NOMO-1 (cell line): ENCODE data around the gene SLN.
A peak's percentile ranks its signal among the peaks of the same experiment; 100 is the strongest.
"Not testable (repeated sequence)": the region's sequence is repeated elsewhere in the genome, so short reads cannot be mapped to it uniquely, and the experiment has no call there.

Source experiments
- DNase-seq, 2 experiments: peaks; one replicate each; lab custom pipeline; 2025; ENCODE audit not compliant: unreplicated experiment in 2 of 2; lab: John Stamatoyannopoulos, UW

SLN gene

GRCh38 chr11:107711861-107712755, at the start of gene SLN:
Gene SLN (minus strand): TSS chr11:107712056.
- no peak for DNase-seq

DNA sequence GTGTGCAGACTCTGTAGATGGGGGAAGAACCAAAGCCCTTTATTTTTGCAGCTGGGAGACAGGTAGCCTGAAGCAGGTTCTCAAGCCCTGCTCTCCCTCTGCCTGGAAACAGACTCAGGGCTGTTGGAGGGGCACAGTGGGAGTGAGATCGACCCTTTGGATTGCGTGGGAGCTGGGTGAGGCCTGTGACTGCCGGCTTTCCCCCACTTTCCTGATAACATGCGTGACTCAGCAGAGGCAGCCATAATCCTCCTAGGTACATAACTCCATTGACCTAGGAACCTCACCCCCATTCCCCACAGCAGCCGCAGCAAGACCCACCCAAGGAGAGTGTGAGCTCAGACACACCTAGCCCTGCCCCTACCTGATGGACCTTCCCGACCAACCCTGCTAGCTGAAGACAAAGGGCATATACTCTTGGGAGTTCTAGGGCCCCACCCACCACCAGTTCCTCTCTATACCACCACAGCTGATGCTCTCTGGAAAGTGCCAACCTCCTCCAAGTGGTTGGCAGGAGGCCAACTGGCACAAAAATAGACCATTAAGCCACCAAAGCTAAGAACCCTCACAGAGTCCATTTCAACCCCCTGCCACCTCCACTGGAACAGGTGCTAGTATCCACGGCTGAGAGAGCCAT, 47.0 kb upstream of the SLN start:
- not testable (repeated sequence) for DNase-seq

DNA sequence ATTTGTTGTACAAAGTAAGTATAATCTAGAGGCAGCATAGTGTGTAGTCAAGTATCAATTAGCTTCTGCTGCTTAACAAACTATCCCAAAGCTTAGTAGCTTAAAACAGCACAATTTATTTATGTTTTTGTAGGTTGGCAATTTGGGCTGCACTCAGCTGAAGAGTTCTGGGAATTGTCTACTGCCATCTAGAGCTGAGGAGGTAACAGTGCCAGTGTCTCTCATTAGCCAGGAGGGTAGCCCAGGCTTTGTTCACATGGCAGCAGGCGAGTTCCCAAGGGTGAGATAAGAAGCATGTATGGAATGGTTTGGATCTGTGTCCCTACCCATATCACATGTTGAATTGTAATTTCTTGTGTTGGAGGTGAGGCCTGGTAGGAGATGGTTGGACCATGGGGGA, 45.8 kb upstream of the SLN start:
- no peak for DNase-seq

- DNase-seq: no peak
Observed at GRCh38 chr11:107756553-107756952, 44.7 kb upstream of the SLN start.

DNA sequence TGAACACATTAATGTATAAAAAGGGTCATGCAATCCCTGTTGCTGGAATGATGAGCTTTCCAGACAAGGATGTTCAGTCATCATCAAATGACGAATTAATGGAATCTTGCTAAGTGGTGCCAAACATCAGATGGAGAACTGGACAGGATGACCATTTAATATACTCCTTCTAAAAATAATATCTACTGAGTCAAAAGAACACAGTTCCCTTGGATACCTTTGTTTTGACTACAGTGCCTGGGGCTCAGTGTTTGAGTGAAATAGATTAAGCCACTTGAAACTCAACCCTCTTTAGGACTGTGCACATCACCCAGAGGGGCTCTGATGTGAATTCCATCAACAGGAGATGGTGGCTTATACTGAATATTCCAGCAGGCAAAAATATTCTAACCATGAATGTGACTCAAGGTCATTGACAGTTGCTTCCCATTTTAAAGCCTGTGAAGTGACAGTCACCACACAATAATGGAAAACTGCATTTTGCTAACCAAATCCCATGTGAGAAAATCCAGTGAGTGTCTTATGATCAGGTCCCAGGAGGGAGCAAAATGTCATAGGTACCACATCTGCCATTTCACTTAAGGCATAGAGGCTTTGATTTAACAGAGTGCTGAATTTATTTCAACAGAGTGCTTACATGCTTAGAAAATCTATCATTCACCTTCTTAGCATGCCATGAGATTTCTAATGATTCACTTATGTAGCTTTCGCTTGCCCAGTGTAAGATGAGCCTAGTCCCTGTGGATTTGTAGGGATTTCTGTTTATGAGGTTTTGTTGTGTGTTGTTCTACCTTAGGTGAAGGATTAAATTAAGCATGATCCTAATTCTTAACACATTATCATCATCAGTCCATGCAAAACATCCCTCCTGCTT, 41.3 kb upstream of the SLN start:
- DNase-seq: no peak

DNA sequence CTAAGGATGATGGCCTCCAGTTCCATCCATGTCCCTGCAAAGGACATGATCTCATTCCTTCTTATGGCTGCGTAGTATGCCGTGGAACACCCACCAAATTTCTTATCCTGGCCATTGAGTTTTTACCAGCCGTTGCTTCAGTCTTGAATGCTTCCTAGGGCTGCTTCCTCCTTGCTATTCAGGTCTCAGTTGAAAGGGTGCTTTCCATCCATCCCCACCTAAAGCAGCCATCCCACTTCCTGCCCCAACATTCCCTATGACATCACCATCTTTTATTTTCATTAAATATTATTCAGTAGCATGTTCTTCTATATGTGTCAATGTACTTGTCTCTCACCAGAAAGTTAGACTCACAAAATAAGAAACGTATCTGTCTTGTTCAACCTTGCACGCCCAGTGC, 40.7 kb upstream of the SLN start:
- DNase-seq: no peak

GRCh38 chr11:107751082-107751481, 39.2 kb upstream of the SLN start:
- no peak for DNase-seq

GRCh38 chr11:107750313-107750712, 38.5 kb upstream of the SLN start:
- no peak for DNase-seq

DNA sequence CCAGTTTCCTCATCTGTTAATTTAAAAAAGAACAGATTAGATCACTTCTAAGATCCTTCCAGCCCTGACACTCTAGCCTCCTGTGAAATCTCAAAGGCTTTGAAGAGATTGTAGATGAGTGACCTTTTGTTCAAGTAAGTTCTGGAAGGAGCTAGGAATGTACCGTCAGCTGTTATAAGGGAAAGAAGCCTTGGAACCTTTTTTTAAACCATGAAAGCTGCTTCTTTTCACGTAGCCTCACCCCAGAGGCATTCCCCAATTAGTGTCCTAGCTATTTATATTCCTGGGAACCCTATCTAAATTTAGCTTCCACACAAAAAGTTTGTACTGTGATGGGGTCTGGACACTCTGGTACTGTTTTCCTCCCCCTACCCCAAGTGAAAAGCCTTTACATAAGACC, 35.8 kb upstream of the SLN start:
- DNase-seq: no peak

DNA sequence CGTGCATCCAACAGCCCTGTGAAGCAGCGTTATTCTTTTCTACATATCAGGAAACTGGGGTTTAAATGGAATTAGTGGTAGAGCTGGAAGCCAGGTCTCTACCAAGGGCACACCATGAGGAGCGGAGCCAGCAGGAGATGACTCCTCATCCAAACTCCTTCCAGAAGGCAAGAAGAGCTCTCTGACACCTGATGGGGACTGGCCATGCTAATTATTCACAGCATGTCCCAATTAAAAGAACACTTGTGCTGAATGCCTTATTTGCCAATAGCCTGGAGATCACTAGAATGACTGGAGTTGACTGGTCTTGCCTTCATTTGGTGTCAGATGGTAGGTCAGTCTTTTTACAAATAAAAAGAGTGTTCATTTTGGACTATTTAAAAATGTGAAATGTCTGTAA, 32.9 kb upstream of the SLN start:
- DNase-seq: no peak

- no peak for DNase-seq
Observed at GRCh38 chr11:107743191-107743590, 31.3 kb upstream of the SLN start.

GRCh38 chr11:107741044-107741823, 29.4 kb upstream of the SLN start:
- peak; percentile 70 to 78 for DNase-seq

DNA sequence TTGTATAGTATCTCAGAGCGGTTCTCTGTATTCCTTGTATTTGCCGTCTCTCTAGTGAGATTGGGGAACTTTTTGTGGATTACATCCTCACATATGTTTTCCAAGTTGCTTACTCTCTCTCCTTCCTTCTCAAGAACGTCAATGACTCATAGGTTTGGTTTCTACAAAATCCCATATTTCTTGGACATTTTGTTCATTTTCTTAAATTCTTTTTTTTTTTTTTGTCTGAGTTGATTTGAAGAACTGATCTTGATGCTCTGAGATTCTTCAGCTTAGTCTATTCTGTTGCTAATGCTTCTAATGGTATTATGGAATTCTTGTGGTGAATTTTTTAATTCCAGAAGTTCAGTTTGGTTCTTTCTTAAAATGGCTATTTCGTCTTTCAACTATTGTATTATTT, 28.4 kb upstream of the SLN start:
- no peak for DNase-seq

GRCh38 chr11:107736546-107736945, 24.7 kb upstream of the SLN start:
- no peak for DNase-seq

- DNase-seq: no peak
Observed at GRCh38 chr11:107733518-107733917, 21.7 kb upstream of the SLN start.

GRCh38 chr11:107732689-107733051, 20.8 kb upstream of the SLN start:
- no peak for DNase-seq

- no peak for DNase-seq
Observed at GRCh38 chr11:107731941-107732688, 20.3 kb upstream of the SLN start.

GRCh38 chr11:107722662-107723061, 10.8 kb upstream of the SLN start:
- DNase-seq: no peak

DNA sequence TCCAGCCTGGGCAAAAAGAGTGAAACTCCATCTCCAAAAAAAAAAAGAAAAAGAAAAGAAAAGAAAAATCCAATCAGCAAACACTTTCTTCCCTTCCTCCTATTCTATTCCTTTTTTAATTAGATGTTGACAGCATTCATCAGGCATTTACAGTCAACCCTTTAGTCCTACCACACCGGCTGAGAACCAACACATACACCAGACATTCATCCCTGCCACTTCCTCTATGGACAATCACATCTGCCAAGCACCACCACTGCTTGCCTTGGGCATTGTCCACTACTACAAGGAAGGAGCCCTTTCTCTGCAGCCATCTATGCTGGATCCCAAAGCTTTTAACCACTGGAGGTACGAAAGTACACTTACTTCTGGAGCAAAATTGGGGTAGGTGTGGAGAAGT, 9.4 kb upstream of the SLN start:
- no peak for DNase-seq

GRCh38 chr11:107720303-107720774, 8.5 kb upstream of the SLN start:
- no peak for DNase-seq
